Large intestine (tissue), 3 donors: ENCODE measurements around the gene PDRG1. TPM values are rescaled to one million over a fixed set of nuclear protein-coding genes. Genes with fewer than 3 reads are reported as not detected.

Experiments used
- DNase-seq, 2 donors: peaks; one replicate each; pipeline versions ENCODE4 v3.0.0 to v3.0.0-alpha.2; 2013
- H3K27ac ChIP-seq: one replicate; pipeline ENCODE4 v1.5.1; 2013; ENCODE audit warnings: low read length
- H3K27me3 ChIP-seq: 2 replicates; pipeline ENCODE4 v1.6.1; 2013; ENCODE audit warnings: low read length; ENCODE audit not compliant: control insufficient read depth, insufficient read depth
- H3K36me3 ChIP-seq: 2 replicates; pipeline ENCODE4 v1.6.1; 2013; ENCODE audit warnings: low read length; ENCODE audit not compliant: control insufficient read depth, insufficient read depth
- H3K4me1 ChIP-seq: one replicate; pipeline ENCODE4 v1.6.1; 2013; ENCODE audit warnings: low read length; ENCODE audit not compliant: control insufficient read depth, insufficient read depth
- H3K4me3 ChIP-seq: one replicate; pipeline ENCODE4 v1.5.1; 2013; ENCODE audit warnings: low read length
- H3K9me3 ChIP-seq: one replicate; pipeline ENCODE4 v1.6.1; 2013; ENCODE audit warnings: mild to moderate bottlenecking, low read depth, low read length, moderate library complexity; ENCODE audit not compliant: control insufficient read depth
- WGBS: methylation state at CpG from one replicate; pipeline ENCODE4 v1.1.5; 2013; ENCODE audit warnings: low lambda C conversion rate; ENCODE audit not compliant: insufficient coverage; 5-methylcytosine and 5-hydroxymethylcytosine counted together
- polyA plus RNA-seq: library from polyadenylated mRNA; unstranded; fragments of 120-200 nt; gene quantifications from one replicate; pipeline ENCODE4 v1.2.1, GENCODE V29; 2013

Gene PDRG1
- polyA plus RNA-seq, 1 donor: 15.5 TPM

DNA sequence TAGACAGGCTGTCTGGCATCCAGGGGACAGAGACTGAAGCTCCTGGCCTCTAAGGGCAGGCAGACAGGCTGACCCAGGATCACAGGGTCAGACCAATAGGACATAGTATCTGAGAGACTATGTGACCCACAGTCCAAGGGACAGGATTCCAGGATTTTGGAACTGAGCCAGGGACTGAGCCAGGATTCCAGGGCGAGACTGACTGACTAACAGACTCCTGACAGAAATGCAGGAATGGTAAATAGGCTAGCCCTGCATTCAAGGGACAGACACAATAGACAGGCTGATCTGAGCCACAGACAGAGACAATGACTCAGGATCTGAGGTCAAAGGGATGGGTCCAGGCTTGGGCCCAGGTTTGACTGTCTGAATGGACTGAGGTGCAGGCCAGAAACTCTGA, 35.9 kb upstream of the PDRG1 start:
- WGBS: no CpG with 5 or more reads among the region's 1 CpG
- Histone ChIP-seq H3K4me1 (no peaks in the 10 kb centered on the region), H3K4me3 (no peak overlapping the region), H3K9me3 (no peaks in the 10 kb centered on the region), H3K27ac (no peak overlapping the region), H3K27me3 (peaks cover 4% of the 10 kb centered on the region), H3K36me3 (no peaks in the 10 kb centered on the region)
- DNase-seq: no peak

DNA sequence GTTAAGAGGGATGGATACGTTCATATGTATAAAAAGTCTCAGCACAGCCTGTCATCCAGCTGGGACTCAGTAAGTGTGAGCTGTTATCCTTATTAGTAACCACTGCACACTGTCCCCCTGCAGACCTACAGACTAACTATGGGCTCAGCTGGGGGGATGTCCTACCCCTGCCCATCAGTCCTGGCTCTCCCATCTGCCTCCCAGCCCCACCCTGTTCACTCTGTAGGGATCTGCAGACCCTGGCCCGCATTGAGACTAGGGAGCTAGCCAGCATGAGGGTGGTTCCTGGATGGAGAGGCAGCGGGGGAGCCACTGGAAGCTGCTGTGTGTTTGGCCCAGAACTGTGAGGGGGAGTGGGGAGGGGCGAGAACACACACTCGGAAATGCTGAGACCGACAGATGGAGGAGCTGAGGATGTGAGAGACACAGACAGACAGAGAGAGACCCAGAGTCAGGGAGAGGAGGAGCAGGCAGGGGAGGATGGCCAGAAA, 33.2 kb upstream of the PDRG1 start:
- no CpG with 5 or more reads among the region's 6 CpGs for WGBS
- Histone ChIP-seq H3K36me3 (no peaks in the 10 kb centered on the region), H3K4me3 (no peak overlapping the region), H3K27me3 (no peaks in the 10 kb centered on the region), H3K4me1 (no peaks in the 10 kb centered on the region), H3K9me3 (no peaks in the 10 kb centered on the region), H3K27ac (no peak overlapping the region)
- DNase-seq: no peak

DNA sequence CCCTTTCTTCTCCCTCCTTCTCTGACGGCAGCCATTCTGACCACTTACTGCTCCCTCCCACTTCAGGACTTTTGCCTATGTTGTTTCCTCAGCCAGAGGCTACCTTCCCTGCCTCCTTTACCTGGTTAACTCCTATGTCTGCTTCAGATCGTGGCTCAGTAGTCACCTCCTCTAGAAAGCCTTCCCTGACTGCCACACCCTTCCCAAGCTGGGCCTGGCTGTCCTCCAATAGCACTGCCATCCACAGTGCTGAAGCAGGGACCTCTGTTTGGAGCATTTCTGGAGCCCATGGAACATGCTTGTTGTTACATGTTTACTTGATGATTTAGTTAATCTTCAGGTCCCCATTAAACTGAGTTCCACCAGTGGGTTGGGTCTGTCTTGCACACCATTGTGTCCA, 29.9 kb upstream of the PDRG1 start:
- no peaks in the 10 kb centered on the region for H3K36me3 ChIP-seq
- no peak overlapping the region for H3K4me3 ChIP-seq
- no peaks in the 10 kb centered on the region for H3K4me1 ChIP-seq
- no peaks in the 10 kb centered on the region for H3K27me3 ChIP-seq
- no peak overlapping the region for H3K27ac ChIP-seq
- no peaks in the 10 kb centered on the region for H3K9me3 ChIP-seq
- WGBS: 83% methylated on average over 2 of the region's 2 CpGs
- DNase-seq: no peak

DNA sequence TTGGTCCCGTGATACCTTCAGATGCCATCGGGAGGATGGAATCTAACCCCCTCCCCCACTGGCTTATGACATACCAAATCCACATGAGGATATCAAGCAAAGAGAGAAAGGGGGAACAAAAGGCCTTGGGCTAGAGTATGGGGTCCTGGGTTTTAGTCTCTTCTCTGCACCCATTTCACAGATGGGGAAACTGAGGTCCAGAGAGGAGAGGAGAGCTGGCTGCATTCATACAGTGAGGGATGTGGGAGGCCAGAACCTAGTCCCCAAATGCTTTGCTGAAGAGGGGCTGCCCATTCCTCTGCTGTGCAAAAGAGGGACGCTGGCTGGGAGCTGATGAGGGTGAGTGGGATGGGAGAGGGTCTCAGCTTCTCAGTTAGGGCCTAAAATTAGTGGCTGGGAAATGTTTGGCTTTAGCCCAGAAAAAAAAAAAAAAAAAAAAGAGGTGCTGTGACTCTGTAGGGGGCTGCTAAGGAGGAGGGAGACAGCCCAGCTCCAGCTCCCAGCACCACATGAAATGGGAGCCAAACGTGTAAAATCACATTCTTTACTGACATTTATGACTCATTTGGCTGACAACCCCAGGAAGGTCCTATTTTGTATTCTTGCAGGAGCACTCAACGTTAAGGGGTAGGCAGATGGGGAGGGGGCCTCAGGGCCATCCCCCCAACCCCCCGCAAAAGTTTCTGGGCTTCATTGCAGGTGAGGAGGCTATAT, 28.0 kb upstream of the PDRG1 start:
- Histone ChIP-seq H3K27ac (no peak overlapping the region), H3K9me3 (no peaks in the 10 kb centered on the region), H3K36me3 (no peaks in the 10 kb centered on the region), H3K27me3 (peaks cover 6% of the 10 kb centered on the region), H3K4me3 (no peak overlapping the region), H3K4me1 (no peaks in the 10 kb centered on the region)
- WGBS: 0% methylated on average over 1 of the region's 6 CpGs
- no peak for DNase-seq

DNA sequence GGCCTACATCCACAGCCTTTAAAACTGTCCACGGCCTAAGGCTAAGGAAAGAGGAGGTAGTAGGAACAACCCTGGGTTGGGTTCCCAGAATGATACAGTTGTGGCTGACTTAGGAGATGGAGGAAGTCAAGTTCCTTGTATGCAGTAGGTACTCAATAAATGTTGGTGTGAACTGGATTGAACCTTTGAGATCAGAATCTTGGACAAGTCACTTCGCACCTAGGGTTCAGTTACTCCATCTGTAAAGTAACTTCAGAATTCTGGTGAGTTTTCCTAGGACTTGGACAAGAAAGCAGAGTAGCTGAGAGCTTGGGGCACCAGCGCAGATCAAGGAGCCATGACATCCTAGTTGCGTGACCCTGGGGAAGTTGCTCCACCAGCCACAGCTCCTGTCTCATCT, 25.2 kb upstream of the PDRG1 start:
- peaks cover 11% of the 10 kb centered on the region for H3K27me3 ChIP-seq
- DNase-seq: no peak
- no CpG with 5 or more reads among the region's 4 CpGs for WGBS
- H3K4me3 ChIP-seq: no peak overlapping the region
- no peaks in the 10 kb centered on the region for H3K9me3 ChIP-seq
- no peaks in the 10 kb centered on the region for H3K4me1 ChIP-seq
- no peak overlapping the region for H3K27ac ChIP-seq
- H3K36me3 ChIP-seq: no peaks in the 10 kb centered on the region

DNA sequence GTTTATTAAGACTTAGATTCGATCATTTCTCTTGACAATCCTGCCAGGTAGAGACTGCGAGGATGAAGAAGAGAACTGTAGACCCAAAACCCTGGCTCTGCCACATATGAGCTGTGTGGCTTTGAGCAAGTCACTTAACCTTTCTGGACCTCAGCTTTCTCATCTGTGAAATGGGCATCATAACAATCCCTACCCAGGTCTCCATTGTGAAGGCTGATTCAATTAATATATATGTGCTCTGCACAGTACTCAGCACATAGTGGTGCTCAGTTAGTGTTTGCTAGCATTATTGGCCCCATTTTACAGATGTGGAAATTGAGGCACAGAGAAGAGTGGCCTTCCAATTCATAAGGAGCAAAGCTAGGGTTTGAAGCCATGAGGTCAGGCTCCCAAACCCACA, 24.0 kb upstream of the PDRG1 start:
- no peaks in the 10 kb centered on the region for H3K9me3 ChIP-seq
- no peak for DNase-seq
- H3K4me1 ChIP-seq: no peaks in the 10 kb centered on the region
- no peak overlapping the region for H3K27ac ChIP-seq
- peaks cover 13% of the 10 kb centered on the region for H3K27me3 ChIP-seq
- H3K4me3 ChIP-seq: no peak overlapping the region
- no peaks in the 10 kb centered on the region for H3K36me3 ChIP-seq
- WGBS: no CpG with 5 or more reads among the region's 2 CpGs

DNA sequence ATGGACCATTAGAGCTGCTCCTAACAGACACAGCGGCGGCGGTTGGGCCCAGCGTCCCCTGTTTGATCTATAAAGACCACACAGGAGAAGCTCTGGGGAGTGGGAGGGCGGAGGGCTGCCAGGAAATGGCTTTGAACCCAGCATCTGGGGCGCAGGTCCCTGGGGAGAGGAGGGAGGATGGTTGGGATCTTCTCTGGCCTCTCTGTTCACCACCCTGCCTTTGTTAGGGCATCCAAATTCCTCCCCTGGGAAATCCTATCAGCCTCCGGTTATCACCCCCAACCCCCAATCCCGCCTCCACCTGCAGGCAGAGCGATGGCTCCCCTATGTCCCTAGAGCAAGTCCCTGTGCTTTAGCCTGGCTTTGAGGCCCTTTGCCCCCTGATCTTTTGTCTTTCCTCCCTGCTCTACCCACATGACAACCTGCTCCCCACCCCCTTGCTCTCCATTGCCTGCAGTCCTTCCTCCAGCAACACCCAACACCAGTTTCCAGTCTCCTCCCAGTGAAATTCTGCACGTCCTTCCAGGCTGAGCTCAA, 23.2 kb upstream of the PDRG1 start:
- H3K4me3 ChIP-seq: no peak overlapping the region
- no peak for DNase-seq
- no peaks in the 10 kb centered on the region for H3K4me1 ChIP-seq
- WGBS: no CpG with 5 or more reads among the region's 10 CpGs
- peaks cover 15% of the 10 kb centered on the region for H3K27me3 ChIP-seq
- no peaks in the 10 kb centered on the region for H3K9me3 ChIP-seq
- no peaks in the 10 kb centered on the region for H3K36me3 ChIP-seq
- no peak overlapping the region for H3K27ac ChIP-seq

DNA sequence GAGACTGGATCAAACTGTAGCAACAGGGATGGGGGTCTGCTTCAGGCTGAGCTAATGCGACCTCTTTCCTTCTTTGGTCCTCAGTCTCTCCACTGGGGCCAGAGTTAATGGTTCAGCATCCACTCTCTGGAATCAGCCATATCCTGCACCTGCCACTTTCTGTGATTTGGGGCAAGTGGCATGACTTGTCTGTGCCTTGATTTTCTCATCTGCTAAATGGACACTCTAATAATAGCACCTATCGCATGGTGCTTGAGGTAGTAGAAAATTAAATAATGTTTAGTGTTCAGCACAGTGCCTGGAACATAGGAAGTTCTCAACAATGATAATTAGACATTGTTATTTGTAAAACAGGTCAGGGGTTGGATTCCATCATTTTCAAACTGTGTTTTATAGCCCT, 22.4 kb upstream of the PDRG1 start:
- Histone ChIP-seq H3K27ac (no peak overlapping the region), H3K4me3 (no peak overlapping the region), H3K4me1 (no peaks in the 10 kb centered on the region), H3K36me3 (no peaks in the 10 kb centered on the region), H3K9me3 (no peaks in the 10 kb centered on the region), H3K27me3 (peaks cover 19% of the 10 kb centered on the region)
- no CpG with 5 or more reads among the region's 2 CpGs for WGBS
- no peak for DNase-seq

DNA sequence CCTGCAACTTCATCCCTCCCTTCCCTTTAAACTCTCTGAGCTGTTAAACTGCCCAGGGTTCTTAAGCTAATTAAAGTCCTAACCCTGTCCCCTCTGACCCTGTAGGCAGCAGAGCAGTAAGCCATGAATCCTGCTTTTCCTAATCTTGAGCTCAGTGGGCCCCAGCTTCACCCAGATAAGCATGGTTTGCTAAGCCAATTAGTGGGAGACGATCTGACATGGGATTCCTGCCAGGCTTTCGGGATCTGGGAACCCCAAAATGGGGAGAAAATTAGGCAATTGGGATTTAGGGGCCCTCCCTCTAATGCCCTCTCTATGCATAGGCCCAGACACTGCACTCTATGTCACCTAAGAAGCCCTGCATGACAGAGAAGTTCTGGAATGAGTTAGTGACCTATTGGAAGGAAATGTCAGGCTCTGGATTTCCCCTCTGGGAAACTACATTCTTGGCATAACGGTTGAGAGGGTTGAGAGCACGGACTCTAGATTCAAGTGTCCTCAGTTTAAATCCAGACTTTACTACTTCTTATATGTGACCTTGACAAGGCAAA, 20.7 kb upstream of the PDRG1 start:
- Histone ChIP-seq H3K27me3 (peaks cover 32% of the 10 kb centered on the region), H3K4me3 (no peak overlapping the region), H3K36me3 (no peaks in the 10 kb centered on the region), H3K27ac (no peak overlapping the region), H3K9me3 (no peaks in the 10 kb centered on the region), H3K4me1 (no peaks in the 10 kb centered on the region)
- WGBS: no CpG with 5 or more reads among the region's 4 CpGs
- DNase-seq: no peak

DNA sequence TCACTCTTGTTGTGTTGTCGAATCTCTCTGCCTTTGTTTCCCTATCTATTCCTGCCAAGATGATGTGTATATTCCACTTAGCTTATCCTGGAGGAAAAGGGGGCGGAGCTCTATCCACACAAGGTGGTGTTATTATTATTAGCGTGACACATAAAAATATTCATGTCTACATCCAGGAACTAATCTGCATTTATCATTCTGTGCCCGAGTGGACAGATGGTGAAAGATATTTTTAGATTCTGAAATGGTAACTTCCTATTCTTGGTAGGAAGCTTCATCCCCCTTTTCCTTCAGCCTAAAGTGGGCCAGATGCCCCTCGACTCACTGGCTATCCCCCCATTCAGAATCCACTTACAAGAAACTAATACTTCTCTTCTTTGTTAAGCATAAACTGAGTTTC, 18.1 kb upstream of the PDRG1 start:
- Histone ChIP-seq H3K27me3 (peaks cover 49% of the 10 kb centered on the region), H3K9me3 (no peaks in the 10 kb centered on the region), H3K4me1 (no peaks in the 10 kb centered on the region), H3K4me3 (no peak overlapping the region), H3K36me3 (no peaks in the 10 kb centered on the region), H3K27ac (no peak overlapping the region)
- no CpG with 5 or more reads among the region's 5 CpGs for WGBS
- no peak for DNase-seq
